K562 (cell line): ENCODE data around the gene SPATA2. TPM values are rescaled to one million over a fixed set of nuclear protein-coding genes. Genes with fewer than 3 reads are reported as not detected.
A peak's percentile ranks its signal among the peaks of the same experiment; 100 is the strongest.

Experiments
- CHD7 ChIP-seq: fragments of 200-600 bp; sonication (generic); IDR thresholded peaks from one replicate; pipeline ENCODE4 v1.6.1; 2012; ENCODE audit warnings: mild to moderate bottlenecking, low read depth, low read length, inconsistent platforms
- DNMT1 ChIP-seq: fragments of 450-650 bp; IDR thresholded peaks from 2 replicates; pipeline ENCODE4 v1.6.1; 2016; ENCODE audit warnings: antibody characterized with exemption, mild to moderate bottlenecking
- HMGXB4 ChIP-seq: sonication (generic); formaldehyde crosslinking; IDR thresholded peaks from 2 replicates; pipeline ENCODE4 v1.8.1; 2023; ENCODE audit warnings: mild to moderate bottlenecking, missing genetic modification reagents
- HOMEZ ChIP-seq: fragments of 250-450 bp; sonication (Bioruptor Pico); IDR thresholded peaks from 2 replicates; pipeline ENCODE4 v1.4.0; 2020; ENCODE audit warnings: mild to moderate bottlenecking, moderate library complexity
- MCM2 ChIP-seq: fragments of 450-650 bp; IDR thresholded peaks from 2 replicates; pipeline ENCODE4 v1.6.1; 2017; ENCODE audit warnings: low read depth, mild to moderate bottlenecking
- MCM5 ChIP-seq: fragments of 450-650 bp; IDR thresholded peaks from 2 replicates; pipeline ENCODE4 v1.6.1; 2016; ENCODE audit warnings: low read depth
- NRF1 ChIP-seq, 2 experiments: fragments of 450-650 bp; IDR thresholded peaks in 1 of 2; conservative IDR thresholded peaks in 1 of 2; 2 replicates each; pipeline ENCODE4 v1.6.1; 2014; ENCODE audit warnings: mild to moderate bottlenecking in 2 of 2
- SMAD2 ChIP-seq: fragments of 150-350 bp; IDR thresholded peaks from 2 replicates; pipeline ENCODE4 v1.6.1; 2014; ENCODE audit warnings: low read depth, mild to moderate bottlenecking, low read length
- TEAD1 ChIP-seq, 2 experiments: fragments of 450-650 bp in 1 of 2; sonication (generic) in 1 of 2; formaldehyde crosslinking; IDR thresholded peaks; 2 replicates each; pipeline versions ENCODE4 v1.4.0 to v1.8.0; 2020 to 2022; ENCODE audit warnings: mild to moderate bottlenecking in 2 of 2, missing genetic modification reagents in 1 of 2
- ZNF146 ChIP-seq: IDR thresholded peaks from one replicate; pipeline ENCODE4 v1.6.1; 2018; ENCODE audit warnings: missing compliant biosample characterization; ENCODE audit not compliant: unreplicated experiment
- ZNF766 ChIP-seq: fragments of 200-800 bp; sonication (Bioruptor generic); conservative IDR thresholded peaks from 2 replicates; pipeline ENCODE4 v1.6.1; 2016; ENCODE audit warnings: missing genetic modification characterization, missing compliant biosample characterization
- polyA plus RNA-seq, 8 experiments: library from polyadenylated mRNA; depleted of rRNA in 4 of 8; stranded (reverse) in 5 of 8; unstranded in 3 of 8; fragments of >200 nt; fragmentation: Nextera tagmentation in 2 of 8; fragmentation: Illumina TruSeq in 1 of 8; extraction: Ambion mirVana in 2 of 8; extraction: Trizol in 1 of 8; gene quantifications; 2 replicates each; pipeline versions ENCODE4 v1.2.1 to v1.2.3, GENCODE V29; 2011 to 2014; ENCODE audit warnings: inconsistent platforms in 1 of 8, missing spikeins in 1 of 8
- total RNA-seq, 7 experiments: library from RNA; depleted of rRNA in 6 of 7; stranded (reverse); fragments of >200 nt in 6 of 7; fragmentation: Illumina TruSeq in 2 of 7; extraction: Trizol in 2 of 7; gene quantifications; 2 replicates each; pipeline versions ENCODE4 v1.2.1 to v1.2.3, GENCODE V29; 2011 to 2021; ENCODE audit warnings: low replicate concordance in 1 of 7

Gene SPATA2
- total and polyA plus RNA-seq, 9 of the 15 experiments (the other 6 are each of a cell fraction or from before 2014, with no cell fraction given), result 0.46 to 8.2 (median 2.7) TPM

- no peak for TF ChIP-seq CHD7
- no peak for TF ChIP-seq HMGXB4 (CRISPR knock-in tag)
- TF ChIP-seq NRF1 (conservative IDR thresholded peaks at IDR 0.05 in 1 of 2, IDR thresholded peaks at IDR 0.05 in 1 of 2), result no peak
- TF ChIP-seq ZNF766 (CRISPR knock-in tag), result 0 out of 2 replicates have a peak, but pooled peaks have one; percentile 47
- TF ChIP-seq MCM2, result no peak
- TF ChIP-seq MCM5, result no peak
- 0 out of 4 replicates have a peak, but pooled peaks of 1 of the 2 experiments have one; percentile 30 for TF ChIP-seq TEAD1 (CRISPR knock-in tag; IDR thresholded peaks at IDR 0.05)
- TF ChIP-seq SMAD2, result no peak
- TF ChIP-seq DNMT1, result no peak
- TF ChIP-seq ZNF146 (CRISPR knock-in tag), result no peak
- no peak for TF ChIP-seq HOMEZ (CRISPR knock-in tag)
Observed at GRCh38 chr20:49928411-49929141, 13.2 kb upstream of the SPATA2 start (continued).
